GM20431 (cell line): ENCODE data around the gene MKRN3.
"Not testable (repeated sequence)": the region's sequence is repeated elsewhere in the genome, so short reads cannot be mapped to it uniquely, and the experiment has no call there.

Experiments
- in situ Hi-C: fragments of 300-500 bp; cut with MseI, MboI; formaldehyde crosslinking; loops from one replicate; pipeline ENCODE4 v1.15.0; 2020; ENCODE audit warnings: low sequenced_read_pairs; ENCODE audit not compliant: unreplicated experiment

Gene MKRN3

DNA sequence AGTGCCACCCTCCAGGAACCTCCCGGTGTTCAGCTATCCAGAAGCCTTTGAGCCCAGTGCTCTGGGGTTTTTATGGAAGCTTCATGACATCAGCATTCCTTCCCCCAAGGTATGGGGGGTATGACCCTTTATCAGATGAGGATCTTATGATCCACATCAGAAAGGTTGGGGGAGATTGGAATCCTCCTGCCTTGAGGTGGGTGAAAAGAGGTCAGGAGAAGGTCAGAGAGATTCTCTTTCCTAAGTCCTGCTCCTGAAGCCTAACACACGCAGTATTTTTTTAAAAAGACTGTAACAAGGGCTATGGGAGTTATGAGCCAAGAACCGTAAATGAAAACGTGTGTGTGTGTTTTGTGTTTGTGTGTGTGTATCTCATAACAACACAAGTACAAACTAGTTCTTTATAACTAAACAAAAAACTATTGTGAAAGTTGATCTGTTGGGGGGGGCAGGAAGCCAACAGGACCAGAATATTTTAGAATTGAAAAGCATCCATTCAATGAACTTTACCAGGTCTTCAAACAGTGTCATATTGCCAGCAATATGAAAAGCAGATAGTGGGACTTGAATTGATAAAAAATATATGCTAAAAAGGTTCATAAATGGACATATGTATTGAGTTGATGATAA, 13.2 kb downstream of the MKRN3 start:
- in situ Hi-C loops = no loop called here

DNA sequence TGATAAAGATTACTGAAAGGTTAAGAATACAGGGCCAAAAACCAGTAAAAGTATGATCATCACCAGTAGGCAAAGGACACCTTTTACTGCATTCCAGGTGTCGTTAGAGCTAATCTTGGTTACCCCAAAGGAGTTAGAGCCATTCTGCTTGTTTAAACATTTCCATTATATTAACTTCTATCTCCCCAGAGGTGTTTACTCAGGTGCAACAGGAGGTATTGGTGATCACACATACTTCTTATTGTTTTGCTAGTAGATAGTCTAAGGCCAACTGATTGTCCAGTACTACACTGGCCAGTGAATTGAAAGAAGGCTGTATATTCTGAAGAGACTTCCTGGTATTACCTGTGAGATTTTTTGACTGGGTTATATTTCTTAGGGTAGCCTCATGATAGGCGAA, 22.8 kb downstream of the MKRN3 start:
- in situ Hi-C loops = no loop called here

DNA sequence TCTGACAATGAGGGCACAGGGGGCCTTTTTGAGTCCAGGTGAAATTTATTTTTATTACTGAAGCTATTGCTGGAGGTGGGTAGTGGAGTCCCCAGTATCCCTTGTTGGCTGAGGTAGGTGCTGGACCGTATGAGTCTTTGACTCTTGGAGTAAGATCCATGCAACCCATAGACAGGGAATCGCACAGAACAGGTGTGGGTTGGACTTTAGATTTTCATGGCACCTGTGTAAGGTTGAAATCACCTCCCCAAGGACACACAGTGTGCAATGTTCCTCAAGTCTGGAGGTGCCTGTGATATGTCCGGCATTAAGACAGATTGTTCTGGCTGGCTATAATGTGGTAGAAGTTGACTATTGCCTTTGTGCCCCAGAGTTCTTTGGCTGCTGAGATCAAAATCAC, 23.5 kb downstream of the MKRN3 start:
- in situ Hi-C loops = no loop called here

DNA sequence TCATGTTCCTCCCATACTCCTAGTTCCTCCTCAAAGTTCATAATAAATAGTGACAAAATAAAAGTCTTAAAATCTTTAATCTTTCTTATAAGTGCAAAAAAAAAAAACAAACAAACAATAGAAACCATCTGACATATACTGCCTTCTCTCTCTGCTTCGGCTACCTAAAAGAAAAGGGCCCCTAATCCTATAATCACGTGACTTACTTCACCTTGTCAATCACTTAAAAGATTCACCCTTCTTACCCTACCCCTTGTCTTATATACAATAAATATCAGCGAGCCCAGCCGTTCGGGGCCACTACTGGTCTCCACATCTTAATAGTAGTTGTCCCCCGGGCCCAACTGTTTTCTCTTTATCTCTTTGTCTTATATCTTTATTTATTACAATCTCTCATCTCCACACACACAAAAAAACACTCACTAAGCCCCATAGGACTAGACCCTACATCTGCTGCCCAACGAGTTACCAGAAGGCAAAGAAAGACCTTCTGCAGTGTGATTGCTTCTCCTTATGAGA, 28.8 kb downstream of the MKRN3 start:
- in situ Hi-C loops = no loop called here

DNA sequence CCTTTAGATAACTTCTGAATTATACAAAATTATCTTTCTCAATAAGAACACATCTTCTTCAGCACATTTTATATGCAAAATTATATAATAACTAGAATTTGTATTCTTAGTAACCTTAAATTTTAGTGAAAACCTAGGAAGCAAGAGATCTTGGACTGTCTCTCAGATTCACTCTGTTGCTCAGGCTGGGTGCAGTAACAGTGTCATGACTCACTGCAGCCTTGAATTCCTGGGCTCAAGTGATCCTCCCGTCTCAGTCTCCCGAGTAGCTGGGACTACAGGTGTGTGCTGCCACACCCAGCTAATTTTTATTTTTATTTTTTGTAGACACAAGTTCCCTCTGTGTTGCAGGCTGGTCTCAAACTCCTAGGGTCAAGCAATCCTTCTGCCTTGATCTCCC, 29.9 kb downstream of the MKRN3 start:
- in situ Hi-C loops = no loop called here

DNA sequence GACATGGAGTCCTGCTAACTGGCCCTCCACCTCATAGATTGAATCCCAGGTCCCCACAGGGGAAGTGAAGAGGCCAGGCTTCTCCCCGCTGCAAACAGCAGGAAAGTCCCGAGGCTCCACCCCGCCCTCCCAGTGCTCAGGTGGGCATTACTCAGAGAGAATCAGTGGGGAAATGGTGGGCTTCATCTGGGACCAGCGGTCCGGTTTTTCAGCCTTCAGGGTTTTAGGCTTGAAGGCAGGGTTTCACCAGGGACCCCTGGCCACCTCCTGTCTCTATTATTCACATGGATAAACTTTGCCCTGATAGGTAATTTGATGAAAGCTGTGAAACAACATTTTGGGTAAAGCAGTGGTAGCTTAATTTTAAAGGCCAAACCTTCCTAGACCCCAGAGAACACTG, 31.3 kb downstream of the MKRN3 start:
- in situ Hi-C loops = no loop called here

DNA sequence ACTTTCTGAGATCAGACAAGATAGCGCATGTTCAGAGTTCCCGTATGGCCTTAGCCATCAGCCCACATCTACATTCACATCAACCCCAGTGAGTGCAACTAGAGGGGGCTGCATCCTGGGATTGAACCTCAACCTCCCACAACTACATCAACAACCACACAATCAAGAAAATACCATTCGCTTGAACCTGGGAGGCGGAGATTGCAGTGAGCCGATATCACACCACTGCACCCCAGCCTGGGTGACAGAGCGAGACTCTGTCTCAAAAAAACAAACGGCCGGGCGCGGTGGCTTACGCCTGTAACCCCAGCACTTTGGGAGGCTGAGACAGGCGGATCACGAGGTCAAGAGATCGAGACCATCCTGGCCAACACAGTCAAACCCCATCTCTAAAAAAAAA, 31.8 kb downstream of the MKRN3 start:
- in situ Hi-C loops = not testable (repeated sequence)

DNA sequence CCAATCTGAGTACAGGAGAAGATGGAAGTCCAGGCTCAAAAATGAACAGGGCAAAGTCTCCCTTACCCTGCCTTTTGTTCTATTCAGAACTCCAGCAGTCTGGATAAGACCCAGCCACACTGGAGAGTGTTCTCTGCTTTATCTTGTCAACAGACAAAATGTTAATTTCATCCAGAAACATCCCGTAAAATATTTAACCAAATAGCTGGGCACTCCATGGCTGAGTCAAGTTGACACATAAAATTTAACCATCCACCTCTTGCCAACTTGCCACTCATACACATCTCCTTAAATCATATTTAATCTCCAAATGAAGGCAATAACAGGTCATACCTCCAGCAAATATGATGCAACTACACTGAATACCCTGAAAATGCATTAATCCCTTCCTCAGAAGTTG, 33.6 kb downstream of the MKRN3 start:
- in situ Hi-C loops = no loop called here

DNA sequence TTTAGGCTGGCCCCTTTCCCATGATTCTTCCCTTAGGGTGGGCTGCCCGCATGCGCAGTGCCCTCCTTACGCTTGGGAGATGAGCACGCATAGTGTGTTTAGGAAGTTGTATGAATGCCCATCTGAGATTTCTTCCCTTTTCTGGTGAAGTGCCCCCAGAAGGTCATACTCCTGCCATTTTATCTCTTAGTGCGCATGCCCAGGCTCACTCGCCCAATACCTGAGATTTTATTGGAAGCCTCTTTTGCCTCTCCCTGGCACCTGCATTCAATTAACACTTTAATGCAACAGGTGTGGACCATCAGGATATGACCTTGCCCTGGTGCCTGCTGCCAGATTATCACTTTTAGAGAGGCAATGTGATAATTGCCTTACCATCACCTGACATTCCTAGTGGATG, 36.6 kb downstream of the MKRN3 start:
- in situ Hi-C loops = no loop called here

DNA sequence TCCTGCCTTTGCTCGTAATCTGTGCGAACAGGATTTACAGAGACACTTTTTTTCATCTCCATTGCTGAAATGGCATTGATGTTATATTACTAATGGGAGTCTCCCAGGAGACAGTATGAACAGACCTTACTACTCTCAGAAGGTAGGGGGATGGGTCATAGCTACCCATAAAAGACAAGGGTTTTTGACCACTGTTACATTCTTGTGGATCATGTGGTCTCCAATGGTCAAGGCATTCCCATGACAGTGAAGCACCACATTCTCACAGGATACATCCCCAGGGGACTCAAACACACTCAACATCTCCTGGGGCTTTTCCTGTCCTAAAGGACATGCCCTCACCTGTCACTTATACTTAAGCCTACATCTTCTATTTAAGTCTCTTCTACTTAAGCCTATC, 40.8 kb downstream of the MKRN3 start:
- in situ Hi-C loops = no loop called here

DNA sequence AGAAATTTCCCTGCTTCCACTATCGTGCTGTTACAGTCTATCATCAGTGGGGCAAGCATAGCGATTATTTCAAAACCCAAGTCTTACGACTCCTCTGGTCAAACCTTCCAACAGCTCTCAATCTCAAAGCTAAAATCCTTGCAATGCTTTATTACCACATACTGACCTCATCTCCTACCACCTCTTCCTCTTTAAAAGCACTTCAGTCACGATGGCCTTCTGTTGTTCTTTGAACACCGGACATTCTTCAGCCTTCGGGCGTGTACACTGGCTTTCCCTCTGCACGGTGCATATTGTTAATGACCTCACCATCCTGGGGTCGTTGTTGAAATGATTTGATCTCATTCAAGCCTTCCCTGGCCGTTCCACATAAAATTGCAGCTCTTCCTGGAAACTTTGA, 51.1 kb downstream of the MKRN3 start:
- in situ Hi-C loops = no loop called here
